GM19023 (cell line): Measurements from ENCODE around the gene TDRD1.
"Not testable (repeated sequence)": the region's sequence is repeated elsewhere in the genome, so short reads cannot be mapped to it uniquely, and the experiment has no call there.

Source experiments
- ATAC-seq: cut with Tn5 transposase; IDR thresholded peaks from one replicate; pipeline ENCODE4 v1.9.1; 2021; ENCODE audit warnings: mild to moderate bottlenecking, moderate library complexity; ENCODE audit not compliant: unreplicated experiment

Gene TDRD1, protein sequence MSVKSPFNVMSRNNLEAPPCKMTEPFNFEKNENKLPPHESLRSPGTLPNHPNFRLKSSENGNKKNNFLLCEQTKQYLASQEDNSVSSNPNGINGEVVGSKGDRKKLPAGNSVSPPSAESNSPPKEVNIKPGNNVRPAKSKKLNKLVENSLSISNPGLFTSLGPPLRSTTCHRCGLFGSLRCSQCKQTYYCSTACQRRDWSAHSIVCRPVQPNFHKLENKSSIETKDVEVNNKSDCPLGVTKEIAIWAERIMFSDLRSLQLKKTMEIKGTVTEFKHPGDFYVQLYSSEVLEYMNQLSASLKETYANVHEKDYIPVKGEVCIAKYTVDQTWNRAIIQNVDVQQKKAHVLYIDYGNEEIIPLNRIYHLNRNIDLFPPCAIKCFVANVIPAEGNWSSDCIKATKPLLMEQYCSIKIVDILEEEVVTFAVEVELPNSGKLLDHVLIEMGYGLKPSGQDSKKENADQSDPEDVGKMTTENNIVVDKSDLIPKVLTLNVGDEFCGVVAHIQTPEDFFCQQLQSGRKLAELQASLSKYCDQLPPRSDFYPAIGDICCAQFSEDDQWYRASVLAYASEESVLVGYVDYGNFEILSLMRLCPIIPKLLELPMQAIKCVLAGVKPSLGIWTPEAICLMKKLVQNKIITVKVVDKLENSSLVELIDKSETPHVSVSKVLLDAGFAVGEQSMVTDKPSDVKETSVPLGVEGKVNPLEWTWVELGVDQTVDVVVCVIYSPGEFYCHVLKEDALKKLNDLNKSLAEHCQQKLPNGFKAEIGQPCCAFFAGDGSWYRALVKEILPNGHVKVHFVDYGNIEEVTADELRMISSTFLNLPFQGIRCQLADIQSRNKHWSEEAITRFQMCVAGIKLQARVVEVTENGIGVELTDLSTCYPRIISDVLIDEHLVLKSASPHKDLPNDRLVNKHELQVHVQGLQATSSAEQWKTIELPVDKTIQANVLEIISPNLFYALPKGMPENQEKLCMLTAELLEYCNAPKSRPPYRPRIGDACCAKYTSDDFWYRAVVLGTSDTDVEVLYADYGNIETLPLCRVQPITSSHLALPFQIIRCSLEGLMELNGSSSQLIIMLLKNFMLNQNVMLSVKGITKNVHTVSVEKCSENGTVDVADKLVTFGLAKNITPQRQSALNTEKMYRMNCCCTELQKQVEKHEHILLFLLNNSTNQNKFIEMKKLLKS

GRCh38 chr10:114179148-114179547, at the start of gene TDRD1:
TDRD1 (plus strand) TSS chr10:114179353; CDS start chr10:114187832, 8,479 bp downstream.
- ATAC-seq = no peak

- ATAC-seq = no peak
These were observed 48.1 kb upstream of the TDRD1 start for GRCh38 chr10:114131094-114131493.

- no peak for ATAC-seq
These were observed 43.7 kb upstream of the TDRD1 start for GRCh38 chr10:114135476-114135875.

- no peak for ATAC-seq
These were observed 40.6 kb upstream of the TDRD1 start for GRCh38 chr10:114138581-114138980.

DNA sequence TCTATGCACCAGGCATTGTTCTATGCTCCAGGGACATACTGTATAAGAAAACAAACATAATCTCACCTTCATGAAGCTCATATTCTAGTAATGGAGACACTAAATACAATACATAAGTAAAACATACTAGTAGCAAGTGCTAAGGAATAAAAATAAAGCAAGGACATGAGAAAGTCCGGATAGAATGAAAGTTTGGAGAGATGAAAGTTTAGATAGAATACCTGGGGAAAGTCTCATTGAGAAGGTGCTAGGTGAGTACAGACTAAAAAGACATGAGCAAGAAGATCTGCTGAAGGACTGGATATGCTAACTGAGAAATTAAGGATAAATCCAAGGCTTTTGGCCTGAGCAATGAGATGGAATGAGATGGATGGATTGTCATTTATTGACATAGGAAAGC, 39.1 kb upstream of the TDRD1 start:
- no peak for ATAC-seq

DNA sequence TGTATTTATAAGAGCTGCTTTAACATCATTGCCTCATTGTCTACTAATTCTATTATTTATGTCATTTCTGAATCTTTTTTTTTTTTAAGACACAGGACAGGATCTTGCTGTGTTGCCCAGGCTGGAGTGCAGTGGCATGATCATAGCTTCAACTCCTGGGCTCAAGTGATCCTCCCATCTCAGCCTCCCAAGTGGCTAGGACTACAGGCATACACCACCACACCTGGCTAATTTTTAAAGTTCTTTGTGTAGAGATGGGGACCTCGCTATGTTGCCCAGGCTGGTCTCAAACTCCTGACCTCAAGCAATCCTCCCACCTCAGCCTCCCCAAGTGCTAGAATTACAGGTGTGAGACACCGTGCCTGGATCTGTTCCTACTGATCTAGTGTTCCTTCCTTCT, 38.3 kb upstream of the TDRD1 start:
- not testable (repeated sequence) for ATAC-seq

DNA sequence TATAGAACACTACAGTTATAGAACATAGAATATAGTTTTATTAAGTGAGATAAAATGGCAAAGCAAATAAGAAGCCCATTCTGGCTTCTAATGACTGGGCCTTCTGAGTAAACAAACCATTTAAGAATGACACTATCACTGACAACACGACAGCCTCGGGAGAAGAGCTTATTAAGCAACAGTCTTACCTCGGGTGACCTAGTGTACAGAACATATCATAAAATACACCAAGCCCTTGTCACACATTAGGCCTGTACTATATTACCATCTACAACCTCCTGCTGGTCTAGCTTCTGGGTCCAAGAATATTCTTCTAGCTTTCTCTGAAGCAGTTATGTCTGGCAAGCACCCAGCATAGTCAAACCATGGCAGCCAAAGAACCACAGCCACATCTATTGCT, 37.1 kb upstream of the TDRD1 start:
- no peak for ATAC-seq

DNA sequence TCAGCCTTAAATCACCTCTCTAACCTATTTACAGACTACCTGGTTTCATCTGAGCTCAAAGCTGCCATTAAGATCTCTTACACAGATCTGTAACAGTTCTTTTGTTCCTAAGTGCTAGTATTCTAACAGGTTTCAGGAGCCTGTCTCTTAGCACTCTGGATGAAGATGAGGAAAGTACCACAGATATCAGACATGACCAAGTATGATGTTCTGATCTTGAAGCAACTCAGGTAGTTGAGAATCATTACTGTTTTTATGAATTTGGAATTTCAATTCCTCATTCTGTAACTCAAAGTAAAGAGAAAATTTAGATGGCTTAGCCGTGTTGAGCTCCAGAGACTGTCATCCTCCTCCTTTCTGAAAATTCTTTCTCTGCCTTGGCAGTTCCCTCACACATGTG, 36.0 kb upstream of the TDRD1 start:
- ATAC-seq = no peak

GRCh38 chr10:114149476-114149875, 29.7 kb upstream of the TDRD1 start:
- ATAC-seq = not testable (repeated sequence)

DNA sequence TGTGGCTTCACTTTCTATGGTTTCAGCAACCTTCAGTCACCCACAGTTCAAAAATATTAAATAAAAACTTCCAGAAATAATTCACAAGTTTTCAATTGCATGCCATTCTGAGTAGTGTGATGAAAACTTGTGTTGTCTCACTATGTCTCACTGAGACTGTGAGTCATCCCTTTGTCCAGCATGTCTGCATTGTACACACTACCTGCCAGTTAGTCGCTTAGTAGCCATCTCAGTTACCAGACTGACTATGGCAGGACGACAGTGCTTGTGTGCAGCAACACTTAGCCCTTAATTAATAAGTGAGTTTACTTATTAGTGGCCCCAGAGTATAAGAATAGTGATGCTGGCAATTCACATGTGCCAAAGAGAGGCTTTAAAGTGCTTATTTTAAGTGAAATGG, 27.7 kb upstream of the TDRD1 start:
- no peak for ATAC-seq

- no peak for ATAC-seq
These were observed 27.3 kb upstream of the TDRD1 start for GRCh38 chr10:114151892-114152291.

- ATAC-seq = no peak
These were observed 21.2 kb upstream of the TDRD1 start for GRCh38 chr10:114157912-114158311.

GRCh38 chr10:114163062-114163461, 16.1 kb upstream of the TDRD1 start:
- no peak for ATAC-seq

- no peak for ATAC-seq
These were observed 13.1 kb upstream of the TDRD1 start for GRCh38 chr10:114166043-114166442.

- no peak for ATAC-seq
These were observed 12.7 kb upstream of the TDRD1 start for GRCh38 chr10:114166494-114166893.

- ATAC-seq = no peak
These were observed 11.2 kb upstream of the TDRD1 start for GRCh38 chr10:114167985-114168384.

GRCh38 chr10:114168450-114169009, 10.6 kb upstream of the TDRD1 start:
- ATAC-seq = no peak

- ATAC-seq = no peak
These were observed 6.9 kb upstream of the TDRD1 start for GRCh38 chr10:114172216-114172615.

DNA sequence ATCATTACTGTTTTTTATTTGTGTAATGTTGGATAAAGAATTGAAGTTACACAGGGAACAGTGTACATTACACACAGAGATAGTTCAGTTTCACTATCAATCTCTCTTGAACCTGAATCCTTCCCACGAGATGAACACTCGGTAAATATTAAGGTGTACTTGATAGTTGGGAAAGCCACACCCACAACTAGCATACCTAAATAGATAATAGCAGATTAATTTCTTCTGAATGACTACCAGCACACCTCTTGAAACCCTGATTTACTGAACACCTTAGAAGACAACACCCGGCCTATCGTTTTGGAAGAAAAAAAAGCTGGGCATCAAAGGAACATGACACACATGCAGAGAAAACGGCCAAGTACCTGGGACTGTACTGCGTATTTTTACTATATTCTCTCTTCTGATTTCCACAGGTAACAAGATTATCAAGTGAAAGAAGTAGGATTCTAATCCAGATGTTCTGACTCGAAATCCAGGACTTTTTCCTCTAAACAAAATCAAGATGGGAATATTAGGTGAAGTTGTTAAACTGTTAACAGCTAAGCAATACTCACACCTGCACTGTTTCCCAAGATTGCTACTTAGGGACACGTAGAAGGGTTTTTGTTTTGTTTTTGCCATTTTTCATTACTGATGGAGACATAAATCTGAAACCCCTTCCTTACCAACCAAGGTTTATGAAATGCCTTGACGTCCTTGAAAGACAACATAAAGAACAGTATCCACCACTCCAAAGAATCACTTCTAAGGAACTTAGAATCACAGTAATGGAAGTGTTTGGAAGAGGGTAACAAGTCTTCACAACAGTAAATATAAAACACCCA, 6.2 kb upstream of the TDRD1 start:
- no peak for ATAC-seq

DNA sequence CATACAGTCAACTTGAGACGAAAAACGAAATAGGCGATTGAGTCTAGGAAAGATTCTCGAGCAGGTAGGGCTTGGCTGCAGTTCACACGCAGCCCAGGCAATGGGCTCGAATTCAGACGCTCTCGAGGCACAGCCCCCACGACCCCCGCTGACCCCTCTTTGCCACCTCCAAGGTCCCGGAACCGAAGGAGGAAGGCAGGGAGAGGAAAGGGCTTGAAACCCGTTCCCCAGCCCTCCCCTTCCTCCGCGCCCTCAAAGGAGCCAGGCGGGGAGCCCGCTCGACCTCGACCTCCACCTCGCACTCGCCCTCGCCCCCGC, 5.6 kb upstream of the TDRD1 start:
- ATAC-seq = peak; percentile 2
